Kidney (tissue), 14 donors: ENCODE results near the gene GSG1. TPM values are rescaled to one million over a fixed set of nuclear protein-coding genes. Genes with fewer than 3 reads are reported as not detected.

Source experiments
- DNase-seq, 5 donors: peaks; one replicate each; pipeline ENCODE4 v3.0.0-alpha.2; 2013 to 2020
- FAIRE-seq: peaks from 2 replicates; lab custom pipeline; 2012; peaks lifted over from hg19 to GRCh38; lab: Jason Lieb, UNC
- H3K27ac ChIP-seq, 2 donors: one replicate each; pipeline ENCODE4 v1.7.0; 2013; ENCODE audit warnings: low read depth in 2 of 2, low read length in 2 of 2, inconsistent platforms in 1 of 2
- H3K27me3 ChIP-seq: one replicate; pipeline ENCODE4 v1.7.1; 2013; ENCODE audit warnings: low read length, inconsistent platforms; ENCODE audit not compliant: control insufficient read depth, insufficient read depth
- H3K36me3 ChIP-seq, 3 donors: one replicate each; pipeline versions ENCODE4 v1.7.0 to v1.7.1; 2013; ENCODE audit warnings: low read length in 3 of 3, control low read depth in 1 of 3, inconsistent platforms in 1 of 3; ENCODE audit not compliant: insufficient read depth in 3 of 3, control insufficient read depth in 2 of 3
- H3K4me1 ChIP-seq, 3 donors: one replicate each; pipeline versions ENCODE4 v1.7.0 to v1.7.1; 2013; ENCODE audit warnings: low read length in 3 of 3, inconsistent platforms in 1 of 3, low read depth in 1 of 3; ENCODE audit not compliant: control insufficient read depth in 2 of 3, insufficient read depth in 2 of 3
- H3K4me3 ChIP-seq, 3 donors: one replicate each; pipeline versions ENCODE4 v1.7.0 to v1.8.1; 2013; ENCODE audit warnings: low read length in 3 of 3, control low read depth in 1 of 3, inconsistent platforms in 1 of 3
- H3K9ac ChIP-seq, 3 donors: one replicate each; pipeline versions ENCODE4 v1.7.0 to v1.7.1; 2013; ENCODE audit warnings: low read length in 3 of 3, control low read depth in 1 of 3, inconsistent platforms in 1 of 3
- H3K9me3 ChIP-seq, 3 donors: one replicate each; pipeline versions ENCODE4 v1.7.0 to v1.7.1; 2013; ENCODE audit warnings: low read length in 3 of 3, control low read depth in 1 of 3, inconsistent platforms in 1 of 3; ENCODE audit not compliant: control insufficient read depth in 2 of 3, insufficient read depth in 1 of 3
- CTCF ChIP-seq: IDR thresholded peaks from 3 replicates; pipeline ENCODE4 v1.5.1; 2012; ENCODE audit warnings: mild to moderate bottlenecking, moderate library complexity, borderline replicate concordance; ENCODE audit not compliant: insufficient read depth; ENCODE audit errors: extremely low read depth
- intact Hi-C: fragments of 100-400 bp; cut with DNase I; formaldehyde crosslinking; loops from one replicate; pipeline ENCODE4 v1.11.1; 2022
- polyA plus RNA-seq: library from polyadenylated mRNA; stranded (reverse); fragments of 350-450 nt; fragmentation: Illumina TruSeq; extraction: RNeasy Lipid Tissue Mini Kit (QIAGEN cat#74804); gene quantifications from one replicate; pipeline ENCODE4 v1.2.3, GENCODE V29; 2014; ENCODE audit warnings: low read depth, low replicate concordance; ENCODE audit not compliant: insufficient read depth
- total RNA-seq: library from RNA; stranded (reverse); fragmentation: NEBNext Ultra II Directional; extraction: Animal tissue kit (Norgen Biotek cat#: 25700); gene quantifications from one replicate; pipeline ENCODE4 v1.2.1, GENCODE V29; 2021
- donor health status: control.
- donor health status: control.
- donor health status: control.
- donor health status: control.
- donor health status: control.
- donor health status: DM: yes; HTN: yes; CAD: no.
- donor health status: Normal renal cell carcinoma (clear cell type).

Gene GSG1
- total and polyA plus RNA-seq, 2 donors from 2014 or later = 0.19 to 0.34 TPM

DNA sequence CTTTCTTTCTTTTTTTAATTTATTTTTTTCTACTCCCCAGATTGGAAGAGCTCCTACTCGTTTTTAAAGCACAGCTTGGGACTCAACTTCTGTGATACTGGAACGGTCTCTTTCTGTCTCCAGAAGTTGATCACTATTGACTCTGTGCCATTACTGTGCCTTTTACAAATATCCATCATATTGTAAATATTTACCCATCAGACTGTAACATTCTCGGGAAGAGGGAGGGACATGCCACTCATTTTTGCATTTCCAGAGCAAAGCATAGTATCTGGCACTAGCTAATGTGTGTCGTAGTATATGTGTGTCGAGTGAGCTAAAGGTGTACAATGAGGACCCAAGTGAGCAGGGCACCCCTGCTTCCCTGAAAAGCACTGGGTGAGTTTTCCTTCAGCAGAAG, 24.0 kb upstream of the GSG1 start:
- no peaks in the 10 kb centered on the region for H3K9me3 ChIP-seq
- DNase-seq = no peak
- H3K36me3 ChIP-seq = no peaks in the 10 kb centered on the region
- H3K27ac ChIP-seq = no peak overlapping the region
- intact Hi-C loops = no loop called here
- no peak overlapping the region for H3K9ac ChIP-seq
- no peak for FAIRE-seq
- no peak overlapping the region for H3K4me3 ChIP-seq
- no peak for TF ChIP-seq CTCF
- peaks cover 0 to 10% (median 0%) of the 10 kb centered on the region in 3 donors for H3K4me1 ChIP-seq
- H3K27me3 ChIP-seq = no peaks in the 10 kb centered on the region

DNA sequence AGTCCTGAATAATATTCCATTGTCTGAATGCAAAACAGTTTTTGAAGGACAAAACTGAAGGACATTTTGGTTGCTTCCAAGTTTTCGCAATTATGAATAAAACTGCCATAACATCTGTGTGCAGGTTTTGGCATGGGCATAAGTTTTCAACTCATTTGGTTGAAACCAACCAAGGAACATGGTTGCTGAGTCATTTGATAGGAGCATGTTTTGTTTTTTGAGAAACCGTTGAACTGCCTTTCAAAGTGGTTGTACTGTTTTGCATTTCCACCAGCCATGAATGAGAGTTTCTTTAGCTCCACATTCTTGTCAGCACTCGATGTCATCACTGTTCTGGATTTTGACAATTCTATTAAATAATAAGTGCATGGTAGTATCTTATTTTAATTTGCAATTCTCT, 23.0 kb upstream of the GSG1 start:
- no peak for FAIRE-seq
- no peak for DNase-seq
- H3K27me3 ChIP-seq = no peaks in the 10 kb centered on the region
- no peaks in the 10 kb centered on the region for H3K36me3 ChIP-seq
- no peak overlapping the region for H3K4me3 ChIP-seq
- intact Hi-C loops = no loop called here
- H3K4me1 ChIP-seq = peaks cover 0 to 10% (median 0%) of the 10 kb centered on the region in 3 donors
- H3K27ac ChIP-seq = no peak overlapping the region
- no peak overlapping the region for H3K9ac ChIP-seq
- no peaks in the 10 kb centered on the region for H3K9me3 ChIP-seq
- no peak for TF ChIP-seq CTCF

DNA sequence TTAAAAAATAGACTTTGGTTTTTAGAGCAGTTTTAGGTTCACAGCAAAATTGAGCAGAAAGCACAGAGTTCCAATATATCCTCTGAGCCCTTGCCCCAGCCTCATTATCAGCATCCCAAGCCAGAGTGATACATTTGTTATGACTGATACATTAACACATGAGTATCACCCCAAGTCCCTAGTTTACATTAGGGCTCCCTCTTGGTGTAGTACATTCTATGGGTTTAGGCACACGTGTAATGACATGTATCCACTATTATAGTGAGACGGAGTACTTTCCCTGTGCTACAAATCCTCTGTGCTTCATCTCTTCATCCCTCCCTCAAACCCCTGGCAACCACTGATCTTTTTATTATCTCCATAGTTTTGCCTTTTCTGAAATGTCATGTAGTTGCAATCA, 22.5 kb upstream of the GSG1 start:
- no peaks in the 10 kb centered on the region for H3K27me3 ChIP-seq
- DNase-seq = no peak
- peaks cover 0 to 7% (median 0%) of the 10 kb centered on the region in 3 donors for H3K4me1 ChIP-seq
- intact Hi-C loops = no loop called here
- H3K9me3 ChIP-seq = no peaks in the 10 kb centered on the region
- H3K9ac ChIP-seq = no peak overlapping the region
- no peak overlapping the region for H3K27ac ChIP-seq
- no peak for TF ChIP-seq CTCF
- H3K4me3 ChIP-seq = no peak overlapping the region
- no peak for FAIRE-seq
- H3K36me3 ChIP-seq = no peaks in the 10 kb centered on the region
